ENCODE results near the gene MAT1A. TPM values are rescaled to one million over a fixed set of nuclear protein-coding genes. Genes with fewer than 3 reads are reported as not detected.

The MAT1A gene
- total and polyA plus RNA-seq, 4 donors: 179 to 759 (median 494) TPM

- TF ChIP-seq ATF3 (IDR thresholded peaks at IDR 0.05) (no peak), SP1 (IDR thresholded peaks at IDR 0.05) (no peak)
These were observed 14.3 kb downstream of the MAT1A start (continued) for GRCh38 chr10:80275135-80275498.

DNA sequence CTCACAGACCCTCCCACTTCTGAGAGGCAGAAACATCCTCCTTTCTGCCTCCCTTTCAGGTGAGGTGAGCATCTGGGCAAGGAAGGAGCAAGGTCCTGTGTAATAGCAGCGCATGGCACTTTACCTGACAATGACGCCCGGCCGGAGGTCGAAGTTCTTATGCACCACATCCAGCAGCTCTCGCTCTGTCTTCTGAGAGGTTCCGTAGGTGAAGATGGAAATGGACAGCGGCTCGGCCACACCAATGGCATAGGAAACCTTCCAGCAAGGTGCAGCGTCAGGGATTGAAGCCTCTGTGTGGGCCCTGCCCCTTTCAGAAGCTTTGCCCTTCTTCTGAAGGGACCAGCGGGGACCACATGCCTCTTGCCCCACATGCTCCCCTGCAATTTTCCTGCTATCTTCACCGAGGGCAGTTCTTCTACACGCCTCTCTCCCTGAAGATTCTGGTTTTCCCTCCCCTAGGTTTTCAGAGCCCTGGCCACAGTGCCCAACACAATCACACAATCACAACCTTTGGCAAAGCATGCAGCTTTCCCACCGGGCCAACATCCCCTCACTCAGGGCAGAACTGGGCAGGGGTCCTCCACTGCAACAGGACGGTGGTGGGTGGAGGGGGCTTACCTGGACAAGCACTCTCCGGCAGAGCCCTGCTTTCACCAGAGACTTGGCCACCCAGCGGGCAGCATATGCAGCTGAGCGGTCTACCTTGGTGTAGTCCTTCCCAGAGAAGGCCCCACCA is 14.9 kb downstream of the MAT1A start:
- no peaks in the 10 kb centered on the region for H3K27me3 ChIP-seq (ENCODE audit: control insufficient read depth in 4 of 4, insufficient read depth in 4 of 4, low read length in 3 of 4)
- no peak for TF ChIP-seq NR2F2 (IDR thresholded peaks at IDR 0.05)
- TF ChIP-seq HNF4A (conservative IDR thresholded peaks at IDR 0.05): peak in 1 of 2 donors; percentile 31
- peak overlapping the region; percentile 8 to 33 for H3K27ac ChIP-seq (ENCODE audit: low read depth in 1 of 2, low read length in 2 of 2)
- H3K9me3 ChIP-seq (ENCODE audit: control insufficient read depth in 4 of 4, low read length in 3 of 4): no peaks in the 10 kb centered on the region
- WGBS: 75% methylated on average over 18 of the region's 18 CpGs
- H3K36me3 ChIP-seq (ENCODE audit: control insufficient read depth in 4 of 4, insufficient read depth in 3 of 4, low read depth in 1 of 4, low read length in 3 of 4): peaks cover 15 to 60% (median 57%) of the 10 kb centered on the region in 4 donors
- no peak overlapping the region for H3K9ac ChIP-seq (ENCODE audit: low read depth in 1 of 2, low read length in 2 of 2)
- peaks cover 17 to 69% (median 46%) of the 10 kb centered on the region in 4 donors for H3K4me1 ChIP-seq (ENCODE audit: control insufficient read depth in 4 of 4, insufficient read depth in 4 of 4, low read length in 3 of 4)
- DNase-seq (ENCODE audit: low spot score): no peak
- H3K4me3 ChIP-seq (ENCODE audit: low read depth in 1 of 3, low read length in 3 of 3): no peak overlapping the region

DNA sequence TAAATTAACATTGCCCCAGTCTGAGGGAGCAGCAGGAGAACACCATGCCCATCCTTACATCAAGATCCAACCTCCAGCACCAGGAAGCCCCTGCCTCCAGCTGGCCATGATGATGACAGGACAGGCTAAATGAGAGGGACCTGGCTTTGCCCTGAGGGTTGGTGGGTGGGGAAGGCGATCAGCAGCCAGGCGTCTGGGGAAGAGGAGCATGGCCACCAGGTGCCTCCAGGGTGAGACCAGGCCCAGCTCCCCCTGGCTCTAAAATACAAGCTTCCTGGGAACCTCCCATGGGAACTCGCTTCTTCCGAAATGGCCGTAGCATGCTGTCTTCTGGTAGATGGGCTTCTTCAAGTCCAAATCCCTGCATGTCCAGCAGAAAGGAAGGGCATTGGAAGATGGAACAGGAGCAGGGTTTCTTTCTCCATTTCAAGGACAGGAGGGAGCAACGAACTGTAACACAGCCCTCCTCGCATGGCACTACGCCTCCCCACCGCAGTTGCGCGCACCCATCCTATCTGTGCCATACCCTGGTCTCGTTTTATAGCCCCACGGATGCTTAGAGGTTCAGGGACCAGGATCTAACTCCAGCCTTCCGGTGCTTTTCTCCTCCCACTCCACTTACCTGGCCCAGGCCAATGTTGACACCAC is 15.8 kb downstream of the MAT1A start:
- Histone ChIP-seq H3K4me3 (ENCODE audit: low read depth in 1 of 3, low read length in 3 of 3) (no peak overlapping the region), H3K27me3 (ENCODE audit: control insufficient read depth in 4 of 4, insufficient read depth in 4 of 4, low read length in 3 of 4) (no peaks in the 10 kb centered on the region), H3K4me1 (ENCODE audit: control insufficient read depth in 4 of 4, insufficient read depth in 4 of 4, low read length in 3 of 4) (peaks cover 17 to 60% (median 39%) of the 10 kb centered on the region in 4 donors), H3K36me3 (ENCODE audit: control insufficient read depth in 4 of 4, insufficient read depth in 3 of 4, low read depth in 1 of 4, low read length in 3 of 4) (peaks cover 15 to 53% (median 50%) of the 10 kb centered on the region in 4 donors), H3K27ac (ENCODE audit: low read depth in 1 of 2, low read length in 2 of 2) (peak overlapping the region; percentile 33 to 80), H3K9me3 (ENCODE audit: control insufficient read depth in 4 of 4, low read length in 3 of 4) (no peaks in the 10 kb centered on the region), H3K9ac (ENCODE audit: low read depth in 1 of 2, low read length in 2 of 2) (peak overlapping the region in 1 of 2 donors; percentile 7)
- TF ChIP-seq SP1 (IDR thresholded peaks at IDR 0.05) (no peak), ATF3 (IDR thresholded peaks at IDR 0.05) (no peak), RAD21 (IDR thresholded peaks at IDR 0.05) (no peak), HNF4A (conservative IDR thresholded peaks at IDR 0.05) (no peak), GABPA (IDR thresholded peaks at IDR 0.05 in 1 of 2, conservative IDR thresholded peaks at IDR 0.05 in 1 of 2) (no peak), JUND (IDR thresholded peaks at IDR 0.05) (no peak), NR2F2 (IDR thresholded peaks at IDR 0.05) (no peak), FOXA1 (IDR thresholded peaks at IDR 0.05) (no peak), TAF1 (conservative IDR thresholded peaks at IDR 0.05) (no peak), FOXA2 (IDR thresholded peaks at IDR 0.05) (no peak)
- TF ChIP-seq, protein P1, sequence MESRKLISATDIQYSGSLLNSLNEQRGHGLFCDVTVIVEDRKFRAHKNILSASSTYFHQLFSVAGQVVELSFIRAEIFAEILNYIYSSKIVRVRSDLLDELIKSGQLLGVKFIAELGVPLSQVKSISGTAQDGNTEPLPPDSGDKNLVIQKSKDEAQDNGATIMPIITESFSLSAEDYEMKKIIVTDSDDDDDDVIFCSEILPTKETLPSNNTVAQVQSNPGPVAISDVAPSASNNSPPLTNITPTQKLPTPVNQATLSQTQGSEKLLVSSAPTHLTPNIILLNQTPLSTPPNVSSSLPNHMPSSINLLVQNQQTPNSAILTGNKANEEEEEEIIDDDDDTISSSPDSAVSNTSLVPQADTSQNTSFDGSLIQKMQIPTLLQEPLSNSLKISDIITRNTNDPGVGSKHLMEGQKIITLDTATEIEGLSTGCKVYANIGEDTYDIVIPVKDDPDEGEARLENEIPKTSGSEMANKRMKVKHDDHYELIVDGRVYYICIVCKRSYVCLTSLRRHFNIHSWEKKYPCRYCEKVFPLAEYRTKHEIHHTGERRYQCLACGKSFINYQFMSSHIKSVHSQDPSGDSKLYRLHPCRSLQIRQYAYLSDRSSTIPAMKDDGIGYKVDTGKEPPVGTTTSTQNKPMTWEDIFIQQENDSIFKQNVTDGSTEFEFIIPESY (IDR thresholded peaks at IDR 0.05): no peak
- TF ChIP-seq, protein P2, sequence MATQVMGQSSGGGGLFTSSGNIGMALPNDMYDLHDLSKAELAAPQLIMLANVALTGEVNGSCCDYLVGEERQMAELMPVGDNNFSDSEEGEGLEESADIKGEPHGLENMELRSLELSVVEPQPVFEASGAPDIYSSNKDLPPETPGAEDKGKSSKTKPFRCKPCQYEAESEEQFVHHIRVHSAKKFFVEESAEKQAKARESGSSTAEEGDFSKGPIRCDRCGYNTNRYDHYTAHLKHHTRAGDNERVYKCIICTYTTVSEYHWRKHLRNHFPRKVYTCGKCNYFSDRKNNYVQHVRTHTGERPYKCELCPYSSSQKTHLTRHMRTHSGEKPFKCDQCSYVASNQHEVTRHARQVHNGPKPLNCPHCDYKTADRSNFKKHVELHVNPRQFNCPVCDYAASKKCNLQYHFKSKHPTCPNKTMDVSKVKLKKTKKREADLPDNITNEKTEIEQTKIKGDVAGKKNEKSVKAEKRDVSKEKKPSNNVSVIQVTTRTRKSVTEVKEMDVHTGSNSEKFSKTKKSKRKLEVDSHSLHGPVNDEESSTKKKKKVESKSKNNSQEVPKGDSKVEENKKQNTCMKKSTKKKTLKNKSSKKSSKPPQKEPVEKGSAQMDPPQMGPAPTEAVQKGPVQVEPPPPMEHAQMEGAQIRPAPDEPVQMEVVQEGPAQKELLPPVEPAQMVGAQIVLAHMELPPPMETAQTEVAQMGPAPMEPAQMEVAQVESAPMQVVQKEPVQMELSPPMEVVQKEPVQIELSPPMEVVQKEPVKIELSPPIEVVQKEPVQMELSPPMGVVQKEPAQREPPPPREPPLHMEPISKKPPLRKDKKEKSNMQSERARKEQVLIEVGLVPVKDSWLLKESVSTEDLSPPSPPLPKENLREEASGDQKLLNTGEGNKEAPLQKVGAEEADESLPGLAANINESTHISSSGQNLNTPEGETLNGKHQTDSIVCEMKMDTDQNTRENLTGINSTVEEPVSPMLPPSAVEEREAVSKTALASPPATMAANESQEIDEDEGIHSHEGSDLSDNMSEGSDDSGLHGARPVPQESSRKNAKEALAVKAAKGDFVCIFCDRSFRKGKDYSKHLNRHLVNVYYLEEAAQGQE (IDR thresholded peaks at IDR 0.05): no peak
- TF ChIP-seq, protein P3, sequence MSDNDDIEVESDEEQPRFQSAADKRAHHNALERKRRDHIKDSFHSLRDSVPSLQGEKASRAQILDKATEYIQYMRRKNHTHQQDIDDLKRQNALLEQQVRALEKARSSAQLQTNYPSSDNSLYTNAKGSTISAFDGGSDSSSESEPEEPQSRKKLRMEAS (IDR thresholded peaks at IDR 0.05): no peak
- DNase-seq (ENCODE audit: low spot score): no peak
- WGBS: 84% methylated on average over 14 of the region's 14 CpGs
